B cell (primary cell): ENCODE measurements around the gene OSBPL5. TPM values are rescaled to one million over a fixed set of nuclear protein-coding genes. Genes with fewer than 3 reads are reported as not detected.

Experiments used
- ATAC-seq: fragments of 200-7000 bp; cut with Tn5 transposase; one replicate; pipeline ENCODE4 v1.10.0; 2021; ENCODE audit warnings: low read depth, mild to moderate bottlenecking, moderate number of reproducible peaks, moderate library complexity
- CTCF ChIA-PET: fragments of 350-600 bp; sonication (Branson Sonifier 250); formaldehyde crosslinking; loops from one replicate; lab custom pipeline; 2021; ENCODE audit warnings: antibody characterized with exemption, inconsistent platforms; lab: Charles Lee
- POLR2A ChIA-PET: fragments of 350-600 bp; sonication (Branson Sonifier 250); formaldehyde crosslinking; loops from one replicate; lab custom pipeline; 2021; ENCODE audit warnings: antibody characterized with exemption; lab: Charles Lee
- DNase-seq: peaks from one replicate; pipeline ENCODE4 v3.0.0; 2013
- H2AFZ ChIP-seq: 2 replicates; pipeline ENCODE4 v1.6.1; 2012; ENCODE audit warnings: mild to moderate bottlenecking, low read depth, low read length; ENCODE audit not compliant: insufficient read depth, poor library complexity, severe bottlenecking
- H3K27ac ChIP-seq, 2 donors: 1 replicate in 1 of 2; 2 replicates in 1 of 2; pipeline ENCODE4 v1.5.1; 2012 to 2013; ENCODE audit warnings: low read length in 2 of 2, mild to moderate bottlenecking in 2 of 2, moderate library complexity in 1 of 2
- H3K27me3 ChIP-seq, 4 experiments: fragments of 200-600 bp in 1 of 4; sonication (generic) in 1 of 4; replicated peaks in 1 of 4; 1 replicate in 2 of 4; 2 replicates in 2 of 4; pipeline versions ENCODE4 v1.6.1 to v1.7.0; 2013 to 2016; ENCODE audit warnings: low read length in 3 of 4, mild to moderate bottlenecking in 2 of 4, mixed read lengths in 1 of 4, moderate library complexity in 1 of 4; ENCODE audit not compliant: insufficient read depth in 4 of 4, control insufficient read depth in 3 of 4; ENCODE audit errors: control extremely low read depth in 1 of 4
- H3K36me3 ChIP-seq, 2 experiments: replicated peaks in 1 of 2; 1 replicate in 1 of 2; 2 replicates in 1 of 2; pipeline versions ENCODE4 v1.6.1 to v1.7.1; 2013; ENCODE audit warnings: low read length in 1 of 2; ENCODE audit not compliant: insufficient read depth in 2 of 2, control insufficient read depth in 1 of 2; ENCODE audit errors: control extremely low read depth in 1 of 2, extremely low read depth in 1 of 2
- H3K4me1 ChIP-seq, 2 donors: fragments of 200-600 bp in 1 of 2; sonication (generic) in 1 of 2; 1 replicate in 1 of 2; 2 replicates in 1 of 2; pipeline versions ENCODE4 v1.5.1 to v1.6.1; 2013 to 2017; ENCODE audit warnings: low read length in 2 of 2; ENCODE audit not compliant: control insufficient read depth in 2 of 2, insufficient read depth in 2 of 2
- H3K4me2 ChIP-seq: replicated peaks from 2 replicates; pipeline ENCODE3; 2012; ENCODE audit warnings: mild to moderate bottlenecking, low read depth, low read length; ENCODE audit not compliant: poor library complexity, severe bottlenecking
- H3K4me3 ChIP-seq, 5 experiments: fragments of 200-600 bp in 1 of 5; sonication (generic) in 1 of 5; 1 replicate in 3 of 5; 2 replicates in 2 of 5; pipeline versions ENCODE4 v1.5.1 to v1.7.0; 2011 to 2016; ENCODE audit warnings: low read length in 4 of 5, mild to moderate bottlenecking in 4 of 5, low read depth in 2 of 5, control low read depth in 1 of 5, moderate library complexity in 1 of 5; ENCODE audit not compliant: insufficient read depth in 1 of 5; ENCODE audit errors: control extremely low read depth in 1 of 5, extremely low read depth in 1 of 5
- H3K79me2 ChIP-seq: fragments of 200-600 bp; sonication (generic); one replicate; pipeline ENCODE4 v1.6.0; 2016; ENCODE audit warnings: low read length; ENCODE audit not compliant: control insufficient read depth, insufficient read depth
- H3K9ac ChIP-seq: fragments of 200-600 bp; sonication (generic); 2 replicates; pipeline ENCODE4 v1.6.1; 2017; ENCODE audit warnings: mild to moderate bottlenecking, low read length, moderate library complexity
- H3K9me3 ChIP-seq, 3 donors: one replicate each; pipeline versions ENCODE4 v1.6.1 to v1.7.1; 2013; ENCODE audit warnings: low read length in 2 of 3; ENCODE audit not compliant: control insufficient read depth in 2 of 3, insufficient read depth in 1 of 3; ENCODE audit errors: control extremely low read depth in 1 of 3
- H4K20me1 ChIP-seq: 2 replicates; pipeline ENCODE4 v1.6.0; 2012; ENCODE audit warnings: mild to moderate bottlenecking, low read length; ENCODE audit not compliant: insufficient read depth, control insufficient read depth, poor library complexity, severe bottlenecking
- H3K27ac Mint-ChIP-seq: one replicate; pipeline ENCODE4 v1.8.0; 2021; ENCODE audit warnings: mixed read lengths
- H3K27me3 Mint-ChIP-seq: one replicate; pipeline ENCODE4 v1.8.0; 2021; ENCODE audit warnings: mixed read lengths
- H3K4me1 Mint-ChIP-seq: one replicate; pipeline ENCODE4 v1.8.0; 2021; ENCODE audit warnings: mixed read lengths
- H3K4me3 Mint-ChIP-seq: one replicate; pipeline ENCODE4 v1.8.0; 2021; ENCODE audit warnings: mixed read lengths
- H3K9me3 Mint-ChIP-seq: one replicate; pipeline ENCODE4 v1.8.0; 2022; ENCODE audit warnings: mixed read lengths; ENCODE audit not compliant: insufficient read depth
- EZH2 ChIP-seq: IDR thresholded peaks from 2 replicates; pipeline ENCODE4 v1.6.1; 2012; ENCODE audit warnings: borderline replicate concordance, low read depth, mild to moderate bottlenecking, moderate library complexity, low read length; ENCODE audit not compliant: insufficient read depth, poor library complexity, severe bottlenecking
- WGBS: methylation state at CpG from one replicate; pipeline ENCODE4 v1.1.5; 2013; ENCODE audit warnings: missing lambda C conversion rate; ENCODE audit not compliant: insufficient coverage; 5-methylcytosine and 5-hydroxymethylcytosine counted together
- intact Hi-C: fragments of 100-400 bp; cut with micrococcal nuclease; formaldehyde crosslinking; loops from one replicate; pipeline ENCODE4 v1.10.0; 2022
- polyA plus RNA-seq: library from polyadenylated mRNA; depleted of rRNA; stranded (reverse); fragments of >200 nt; gene quantifications from 2 replicates; pipeline ENCODE4 v1.2.3, GENCODE V29; 2012
- total RNA-seq, 2 donors: library from RNA; stranded (reverse); fragments of 120-200 nt in 1 of 2; gene quantifications; 1 replicate in 1 of 2; 2 replicates in 1 of 2; pipeline versions ENCODE4 v1.2.3 to v1.2.4, GENCODE V29; 2013 to 2022
- TF ChIP-seq, protein P1 (sequence below): fragments of 200-600 bp; IDR thresholded peaks from one replicate; pipeline ENCODE4 v1.8.0; 2022; ENCODE audit warnings: antibody characterized with exemption, mild to moderate bottlenecking

The OSBPL5 gene
- total and polyA plus RNA-seq, 2 donors (not counting 1 experiment from before 2014, with no cell fraction given): 0.15 to 1.2 TPM

DNA sequence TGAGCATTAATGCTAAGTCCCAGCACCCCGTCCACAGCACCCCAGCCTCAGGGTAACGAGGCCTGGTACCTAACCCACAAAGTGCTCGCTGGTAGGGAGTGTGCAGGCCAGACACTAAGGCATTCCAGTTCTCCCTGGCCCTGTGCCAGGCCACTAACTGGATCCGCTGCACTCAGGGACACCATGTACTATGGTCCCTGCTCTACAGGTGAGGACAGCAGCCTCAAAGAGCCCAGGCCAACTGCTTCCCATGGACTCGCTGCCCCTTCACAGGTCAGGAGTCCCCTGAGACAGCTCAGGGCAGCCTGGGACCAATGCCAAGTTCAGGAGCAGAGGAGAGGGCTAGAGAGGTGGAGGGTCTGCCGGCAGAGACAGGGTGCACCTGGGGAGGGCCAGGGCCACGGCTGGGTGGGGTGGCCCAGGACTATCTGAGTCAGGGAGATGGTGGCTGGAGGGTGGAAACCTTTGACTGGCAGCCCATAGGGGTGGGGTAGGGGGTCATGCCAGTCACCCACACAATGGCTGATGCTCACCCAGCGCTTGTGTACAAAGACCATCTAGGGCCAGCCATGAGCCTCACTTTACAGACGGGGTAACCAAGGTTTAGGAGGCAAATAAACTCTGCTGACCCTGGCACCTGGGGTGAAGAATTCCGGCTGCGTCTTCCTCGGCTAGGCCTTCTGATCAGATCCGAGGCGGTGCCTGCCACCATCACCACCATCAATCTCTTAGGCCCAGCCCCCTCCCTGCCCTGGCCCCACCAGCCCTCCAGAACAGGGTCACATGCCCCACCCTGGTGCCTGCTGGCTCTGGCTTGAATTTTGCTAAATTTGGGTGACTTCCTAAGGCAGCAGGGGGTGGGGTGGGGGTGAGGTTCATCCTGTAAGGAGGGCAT lies 5.6 kb downstream of the OSBPL5 start:
- H3K4me1 ChIP-seq: peaks cover 0 to 6% of the 10 kb centered on the region in 2 donors
- 86% methylated on average over 14 of the region's 14 CpGs for WGBS
- H3K9ac ChIP-seq: no peak overlapping the region
- peaks cover 0 to 7% (median 0%) of the 10 kb centered on the region in 3 donors for H3K9me3 ChIP-seq
- H3K27me3 ChIP-seq: peaks cover 0 to 12% (median 6%) of the 10 kb centered on the region in 4 experiments
- Mint-ChIP-seq H3K9me3 (no peaks in the 10 kb centered on the region), H3K27me3 (peaks cover 28% of the 10 kb centered on the region), H3K4me3 (no peak overlapping the region), H3K27ac (no peak overlapping the region), H3K4me1 (peaks cover 6% of the 10 kb centered on the region)
- no peak overlapping the region for H3K27ac ChIP-seq
- ChIA-PET POLR2A (no interaction called here), CTCF (no interaction called here)
- no peaks in the 10 kb centered on the region for H4K20me1 ChIP-seq
- DNase-seq (no peak), ATAC-seq (no peak)
- H3K79me2 ChIP-seq: no peaks in the 10 kb centered on the region
- no peak overlapping the region for H3K4me2 ChIP-seq
- H3K4me3 ChIP-seq: no peak overlapping the region
- H2AFZ ChIP-seq: no peak overlapping the region
- TF ChIP-seq EZH2: no peak
- TF ChIP-seq, protein P1, sequence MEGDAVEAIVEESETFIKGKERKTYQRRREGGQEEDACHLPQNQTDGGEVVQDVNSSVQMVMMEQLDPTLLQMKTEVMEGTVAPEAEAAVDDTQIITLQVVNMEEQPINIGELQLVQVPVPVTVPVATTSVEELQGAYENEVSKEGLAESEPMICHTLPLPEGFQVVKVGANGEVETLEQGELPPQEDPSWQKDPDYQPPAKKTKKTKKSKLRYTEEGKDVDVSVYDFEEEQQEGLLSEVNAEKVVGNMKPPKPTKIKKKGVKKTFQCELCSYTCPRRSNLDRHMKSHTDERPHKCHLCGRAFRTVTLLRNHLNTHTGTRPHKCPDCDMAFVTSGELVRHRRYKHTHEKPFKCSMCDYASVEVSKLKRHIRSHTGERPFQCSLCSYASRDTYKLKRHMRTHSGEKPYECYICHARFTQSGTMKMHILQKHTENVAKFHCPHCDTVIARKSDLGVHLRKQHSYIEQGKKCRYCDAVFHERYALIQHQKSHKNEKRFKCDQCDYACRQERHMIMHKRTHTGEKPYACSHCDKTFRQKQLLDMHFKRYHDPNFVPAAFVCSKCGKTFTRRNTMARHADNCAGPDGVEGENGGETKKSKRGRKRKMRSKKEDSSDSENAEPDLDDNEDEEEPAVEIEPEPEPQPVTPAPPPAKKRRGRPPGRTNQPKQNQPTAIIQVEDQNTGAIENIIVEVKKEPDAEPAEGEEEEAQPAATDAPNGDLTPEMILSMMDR: no peak
- no peaks in the 10 kb centered on the region for H3K36me3 ChIP-seq
- intact Hi-C loops: no loop called here

DNA sequence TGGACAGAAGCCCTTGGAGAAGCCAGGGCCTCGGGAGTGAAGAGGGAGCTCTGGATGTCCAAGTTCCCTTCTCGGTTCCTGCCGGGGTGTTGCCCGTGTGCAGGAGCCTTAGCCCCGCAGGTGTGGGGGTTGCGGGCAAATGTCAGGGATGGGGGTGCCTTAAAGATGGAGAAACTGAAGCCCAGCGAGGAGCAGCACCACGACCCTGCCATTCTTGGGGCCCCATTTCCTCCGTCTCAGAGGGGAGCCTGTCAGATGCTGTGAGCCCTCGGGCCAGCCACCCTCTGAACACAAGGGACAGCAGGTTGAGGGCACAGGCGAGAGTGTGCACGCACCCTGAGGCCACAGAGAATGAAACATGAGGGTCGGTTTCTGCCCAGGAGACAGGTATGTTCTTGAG lies 6.3 kb downstream of the OSBPL5 start:
- Mint-ChIP-seq H3K4me1 (peaks cover 6% of the 10 kb centered on the region), H3K9me3 (no peaks in the 10 kb centered on the region), H3K4me3 (no peak overlapping the region), H3K27ac (no peak overlapping the region), H3K27me3 (peaks cover 25% of the 10 kb centered on the region)
- ChIA-PET POLR2A (no interaction called here), CTCF (no interaction called here)
- intact Hi-C loops: no loop called here
- Histone ChIP-seq H4K20me1 (no peaks in the 10 kb centered on the region), H3K9ac (no peak overlapping the region), H2AFZ (no peak overlapping the region), H3K27ac (no peak overlapping the region), H3K27me3 (peaks cover 0 to 5% (median 2%) of the 10 kb centered on the region in 4 experiments), H3K9me3 (peaks cover 0 to 7% (median 0%) of the 10 kb centered on the region in 3 donors), H3K36me3 (no peaks in the 10 kb centered on the region), H3K4me2 (no peak overlapping the region), H3K4me3 (no peak overlapping the region), H3K4me1 (peaks cover 0 to 3% of the 10 kb centered on the region in 2 donors), H3K79me2 (no peaks in the 10 kb centered on the region)
- WGBS: 84% methylated on average over 13 of the region's 13 CpGs
- ATAC-seq (no peak), DNase-seq (no peak)
- no peak for TF ChIP-seq EZH2
- TF ChIP-seq, protein P1: no peak
